Neural progenitor cell (in vitro differentiated cells): ENCODE measurements around the gene TBCD. TPM values are rescaled to one million over a fixed set of nuclear protein-coding genes. Genes with fewer than 3 reads are reported as not detected.
A peak's percentile ranks its signal among the peaks of the same experiment; 100 is the strongest.

Source experiments
- DNase-seq: peaks from one replicate; pipeline ENCODE4 v3.0.0-alpha.2; 2016; ENCODE audit warnings: low spot score
- H2AFZ ChIP-seq: fragments of 200-600 bp; sonication (generic); replicated peaks from 2 replicates; pipeline ENCODE4 v1.6.1; 2016; ENCODE audit warnings: antibody characterized with exemption
- H3F3A ChIP-seq: fragments of 200-600 bp; sonication (generic); 2 replicates; pipeline ENCODE4 v1.6.1; 2016; ENCODE audit warnings: antibody characterized with exemption, low read depth
- H3K27ac ChIP-seq: fragments of 200-600 bp; sonication (generic); 2 replicates; pipeline ENCODE4 v1.5.1; 2016; ENCODE audit warnings: mild to moderate bottlenecking
- H3K27me3 ChIP-seq: fragments of 200-600 bp; sonication (generic); 2 replicates; pipeline ENCODE4 v1.6.1; 2016; ENCODE audit warnings: mild to moderate bottlenecking, moderate library complexity
- H3K36me3 ChIP-seq: fragments of 200-600 bp; sonication (generic); 2 replicates; pipeline ENCODE4 v1.5.1; 2016
- H3K4me1 ChIP-seq: fragments of 200-600 bp; sonication (generic); 2 replicates; pipeline ENCODE4 v1.6.1; 2016; ENCODE audit warnings: mixed run types
- H3K4me2 ChIP-seq: fragments of 200-600 bp; sonication (generic); 2 replicates; pipeline ENCODE4 v1.6.1; 2016
- H3K4me3 ChIP-seq: fragments of 200-600 bp; sonication (generic); 2 replicates; pipeline ENCODE4 v1.5.1; 2016
- H3K79me2 ChIP-seq: fragments of 200-600 bp; sonication (generic); 2 replicates; pipeline ENCODE4 v1.6.1; 2016; ENCODE audit warnings: low read depth
- H3K9ac ChIP-seq: fragments of 200-600 bp; sonication (generic); 2 replicates; pipeline ENCODE4 v1.6.1; 2016
- H3K9me3 ChIP-seq: fragments of 200-600 bp; sonication (generic); 2 replicates; pipeline ENCODE4 v1.5.1; 2016; ENCODE audit warnings: low read depth
- H4K20me1 ChIP-seq: fragments of 200-600 bp; sonication (generic); 2 replicates; pipeline ENCODE4 v1.6.1; 2016; ENCODE audit warnings: low read depth
- H3K27ac Mint-ChIP-seq: 3 replicates; pipeline ENCODE4 v1.8.0; 2021; ENCODE audit warnings: mixed read lengths
- H3K27me3 Mint-ChIP-seq: 2 replicates; pipeline ENCODE4 v1.8.0; 2022; ENCODE audit warnings: low read depth, mild to moderate bottlenecking, inconsistent platforms, moderate library complexity, mixed read lengths; ENCODE audit not compliant: insufficient read depth
- H3K36me3 Mint-ChIP-seq: 3 replicates; pipeline ENCODE4 v1.8.0; 2021; ENCODE audit warnings: mixed read lengths
- H3K4me1 Mint-ChIP-seq: 3 replicates; pipeline ENCODE4 v1.8.0; 2021; ENCODE audit warnings: mixed read lengths
- H3K4me3 Mint-ChIP-seq: 3 replicates; pipeline ENCODE4 v1.8.0; 2021; ENCODE audit warnings: mild to moderate bottlenecking, moderate library complexity, mixed read lengths
- H3K9me3 Mint-ChIP-seq: 3 replicates; pipeline ENCODE4 v1.8.0; 2020; ENCODE audit warnings: mixed read lengths
- CTCF ChIP-seq: fragments of 200-600 bp; sonication (generic); IDR thresholded peaks from 2 replicates; pipeline ENCODE4 v1.5.1; 2017; ENCODE audit warnings: antibody characterized with exemption, mild to moderate bottlenecking
- EZH2 ChIP-seq: fragments of 200-600 bp; sonication (generic); IDR thresholded peaks from 2 replicates; pipeline ENCODE4 v1.6.1; 2017; ENCODE audit warnings: antibody characterized with exemption, mild to moderate bottlenecking, moderate library complexity
- EZH2phosphoT487 ChIP-seq: fragments of 200-600 bp; sonication (generic); IDR thresholded peaks from 2 replicates; pipeline ENCODE4 v1.6.1; 2017; ENCODE audit warnings: antibody characterized with exemption
- total RNA-seq: library from RNA; depleted of rRNA; stranded (reverse); fragments of >200 nt; gene quantifications from 2 replicates; pipeline ENCODE4 v1.2.3, GENCODE V29; 2015; ENCODE audit warnings: low replicate concordance

The TBCD gene
- total RNA-seq, 1 donor from 2014 or later: 76.4 TPM

DNA sequence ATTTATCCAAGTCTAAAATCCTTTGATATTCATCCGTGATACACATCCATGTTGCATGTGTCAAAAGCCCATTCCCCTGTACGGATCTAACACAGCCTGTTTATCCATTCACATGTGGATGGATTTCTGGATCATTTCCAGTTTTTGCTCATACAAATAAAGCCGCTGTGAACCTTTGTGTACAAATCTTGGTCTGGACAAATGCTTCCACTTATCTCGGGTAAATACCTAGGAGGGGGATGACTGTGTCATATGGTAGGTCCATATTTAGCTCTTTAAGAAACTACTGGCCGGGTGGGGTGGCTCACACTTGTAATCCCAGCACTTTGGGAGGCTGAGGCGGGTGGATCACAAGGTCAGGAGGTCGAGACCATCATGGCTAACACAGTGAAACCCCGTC, 6.3 kb upstream of the TBCD start:
- H3K4me3 Mint-ChIP-seq: no peak overlapping the region
- Histone ChIP-seq H4K20me1 (no peaks in the 10 kb centered on the region), H3K36me3 (peaks cover 8% of the 10 kb centered on the region), H3K4me1 (no peaks in the 10 kb centered on the region), H3K4me2 (no peak overlapping the region), H3K79me2 (no peaks in the 10 kb centered on the region), H3K4me3 (no peak overlapping the region), H2AFZ (no peak overlapping the region), H3K27me3 (peaks cover 19% of the 10 kb centered on the region), H3K9me3 (peaks cover 2% of the 10 kb centered on the region), H3K27ac (no peak overlapping the region), H3F3A (peaks cover 11% of the 10 kb centered on the region), H3K9ac (no peak overlapping the region)
- H3K36me3 Mint-ChIP-seq: peaks cover 37% of the 10 kb centered on the region
- peaks cover 39% of the 10 kb centered on the region for H3K9me3 Mint-ChIP-seq
- no peak for TF ChIP-seq EZH2phosphoT487
- TF ChIP-seq EZH2: no peak
- no peak for TF ChIP-seq CTCF
- DNase-seq: no peak
- peaks cover 3% of the 10 kb centered on the region for H3K4me1 Mint-ChIP-seq
- no peak overlapping the region for H3K27ac Mint-ChIP-seq
- peaks cover 3% of the 10 kb centered on the region for H3K27me3 Mint-ChIP-seq

DNA sequence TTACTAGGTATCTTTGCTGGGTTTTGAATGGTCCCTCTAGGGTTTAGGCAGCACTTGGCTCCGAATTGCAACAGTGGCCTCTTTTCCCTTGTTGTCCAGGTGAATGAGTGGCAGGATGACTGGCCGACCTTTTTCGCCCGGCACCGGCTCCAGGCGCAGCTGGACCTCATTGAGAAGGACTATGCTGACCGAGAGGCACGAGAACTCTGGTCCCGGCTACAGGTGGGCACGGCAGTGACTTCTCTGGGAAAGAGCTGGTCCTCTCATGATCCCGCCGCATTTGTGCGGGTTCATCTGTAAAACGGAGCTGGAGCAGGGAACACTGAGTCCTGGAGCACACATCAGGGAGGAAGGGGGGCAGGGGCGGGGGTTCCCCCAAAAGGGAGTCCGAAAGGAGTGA, 3.1 kb upstream of the TBCD start:
- Histone ChIP-seq H3K27ac (no peak overlapping the region), H4K20me1 (peaks cover 14% of the 10 kb centered on the region), H3K36me3 (no peaks in the 10 kb centered on the region), H2AFZ (no peak overlapping the region), H3F3A (peaks cover 15% of the 10 kb centered on the region), H3K9ac (no peak overlapping the region), H3K27me3 (peaks cover 27% of the 10 kb centered on the region), H3K4me1 (peaks cover 7% of the 10 kb centered on the region), H3K4me2 (no peak overlapping the region), H3K9me3 (no peaks in the 10 kb centered on the region), H3K4me3 (no peak overlapping the region), H3K79me2 (peaks cover 14% of the 10 kb centered on the region)
- no peak for TF ChIP-seq CTCF
- TF ChIP-seq EZH2: no peak
- no peak for DNase-seq
- peaks cover 12% of the 10 kb centered on the region for H3K4me1 Mint-ChIP-seq
- H3K4me3 Mint-ChIP-seq: no peak overlapping the region
- H3K27ac Mint-ChIP-seq: no peak overlapping the region
- H3K36me3 Mint-ChIP-seq: peaks cover 15% of the 10 kb centered on the region
- peaks cover 24% of the 10 kb centered on the region for H3K9me3 Mint-ChIP-seq
- H3K27me3 Mint-ChIP-seq: peaks cover 6% of the 10 kb centered on the region

DNA sequence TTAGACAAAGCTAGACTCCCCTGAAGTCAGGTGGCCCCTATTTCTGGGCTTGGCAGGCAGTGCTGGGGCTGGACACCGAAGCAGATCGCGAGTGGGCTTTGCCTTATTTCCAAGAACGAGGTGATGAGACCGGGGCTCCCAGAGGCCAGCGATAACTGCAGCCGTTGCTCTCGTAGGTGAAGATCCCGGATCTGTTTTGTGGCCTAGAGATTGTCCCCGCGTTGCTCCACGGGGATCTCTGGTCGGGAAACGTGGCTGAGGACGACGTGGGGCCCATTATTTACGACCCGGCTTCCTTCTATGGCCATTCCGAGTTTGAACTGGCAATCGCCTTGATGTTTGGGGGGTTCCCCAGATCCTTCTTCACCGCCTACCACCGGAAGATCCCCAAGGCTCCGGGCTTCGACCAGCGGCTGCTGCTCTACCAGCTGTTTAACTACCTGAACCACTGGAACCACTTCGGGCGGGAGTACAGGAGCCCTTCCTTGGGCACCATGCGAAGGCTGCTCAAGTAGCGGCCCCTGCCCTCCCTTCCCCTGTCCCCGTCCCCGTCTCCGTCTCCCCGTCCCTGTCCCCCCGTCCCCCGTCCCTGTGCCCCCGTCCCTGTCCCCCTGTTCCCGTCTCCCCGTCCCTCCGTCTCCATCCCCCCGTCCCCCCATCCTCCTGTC, 1.5 kb upstream of the TBCD start:
- Histone ChIP-seq H3K4me1 (peaks cover 21% of the 10 kb centered on the region), H3F3A (peaks cover 31% of the 10 kb centered on the region), H3K27ac (no peak overlapping the region), H3K9ac (no peak overlapping the region), H3K79me2 (peaks cover 29% of the 10 kb centered on the region), H3K36me3 (no peaks in the 10 kb centered on the region), H2AFZ (no peak overlapping the region), H3K4me3 (peak overlapping the region; percentile 22), H3K9me3 (no peaks in the 10 kb centered on the region), H4K20me1 (peaks cover 27% of the 10 kb centered on the region), H3K4me2 (peak overlapping the region; percentile 47), H3K27me3 (peaks cover 27% of the 10 kb centered on the region)
- Mint-ChIP-seq H3K4me1 (peaks cover 27% of the 10 kb centered on the region), H3K36me3 (peaks cover 8% of the 10 kb centered on the region), H3K9me3 (peaks cover 17% of the 10 kb centered on the region), H3K4me3 (peak overlapping the region; percentile 76), H3K27ac (no peak overlapping the region), H3K27me3 (peaks cover 6% of the 10 kb centered on the region)
- no peak for TF ChIP-seq EZH2phosphoT487
- TF ChIP-seq CTCF: no peak
- TF ChIP-seq EZH2: no peak
- DNase-seq: peak; percentile 55
